HG03439 (cell line): ENCODE data around the gene UBAC2.

Experiments used
- ATAC-seq: cut with Tn5 transposase; IDR thresholded peaks from one replicate; pipeline ENCODE4 v1.9.1; 2021; ENCODE audit warnings: mild to moderate bottlenecking, moderate library complexity; ENCODE audit not compliant: unreplicated experiment

The UBAC2 gene

GRCh38 chr13:99289674-99290337 lies 89.2 kb downstream of the UBAC2 start:
- no peak for ATAC-seq

DNA sequence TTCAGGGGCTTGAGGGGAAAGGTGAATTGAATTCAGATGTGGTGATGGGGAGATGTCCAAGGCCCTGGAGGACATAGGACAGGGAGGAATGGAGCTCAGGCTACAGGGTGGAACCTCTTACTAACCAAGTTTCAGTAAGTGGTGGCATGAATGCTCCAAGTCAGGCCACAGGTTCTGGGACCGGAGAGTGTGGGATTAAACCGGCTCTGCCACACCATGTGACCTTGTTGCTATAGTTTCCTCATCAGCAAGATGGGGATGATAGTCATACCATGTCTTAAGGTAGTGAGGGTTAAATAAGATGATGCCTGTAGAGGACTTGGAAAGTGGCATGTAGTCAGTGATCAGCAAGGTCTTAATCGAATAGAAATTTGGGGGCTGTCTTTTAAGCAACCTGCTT lies 90.2 kb downstream of the UBAC2 start:
- no peak for ATAC-seq

DNA sequence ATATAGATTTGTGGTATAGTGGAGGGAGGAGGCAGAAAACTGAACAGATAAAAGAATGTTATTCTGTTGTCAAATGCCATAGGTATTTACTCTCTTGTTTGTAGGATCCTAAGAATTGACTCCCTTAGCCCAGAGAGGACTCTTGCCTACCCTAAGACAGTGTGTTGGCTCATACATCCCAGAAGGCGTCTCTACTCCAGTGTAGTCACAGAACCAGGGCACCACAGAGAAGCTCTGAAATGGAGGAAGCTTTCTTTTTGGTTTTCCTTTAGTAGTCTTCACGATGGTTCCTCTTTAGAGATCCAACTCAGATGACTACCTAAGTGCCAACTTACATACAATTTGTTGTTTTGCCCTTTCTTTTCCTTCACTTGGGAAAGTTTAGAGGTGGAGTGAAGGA lies 92.5 kb downstream of the UBAC2 start:
- ATAC-seq: no peak

DNA sequence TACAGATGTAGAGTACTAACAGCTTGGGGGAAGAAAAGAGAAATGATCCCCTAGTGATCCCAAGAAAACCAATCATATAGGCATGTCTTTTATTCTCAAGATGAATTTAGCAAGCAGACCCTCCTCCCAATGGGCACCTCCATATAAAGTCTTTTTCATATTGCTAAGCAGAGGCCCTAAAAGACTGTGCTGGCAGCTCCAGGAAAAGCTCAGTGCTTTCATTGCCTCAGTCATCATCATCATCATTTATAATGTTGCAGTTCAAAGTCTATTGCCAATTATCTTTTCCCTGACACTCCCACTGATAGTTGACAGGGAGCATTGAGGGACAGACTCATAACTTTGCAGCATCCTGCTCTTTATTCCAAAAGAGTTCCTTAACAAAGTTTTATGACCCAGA lies 93.5 kb downstream of the UBAC2 start:
- no peak for ATAC-seq

DNA sequence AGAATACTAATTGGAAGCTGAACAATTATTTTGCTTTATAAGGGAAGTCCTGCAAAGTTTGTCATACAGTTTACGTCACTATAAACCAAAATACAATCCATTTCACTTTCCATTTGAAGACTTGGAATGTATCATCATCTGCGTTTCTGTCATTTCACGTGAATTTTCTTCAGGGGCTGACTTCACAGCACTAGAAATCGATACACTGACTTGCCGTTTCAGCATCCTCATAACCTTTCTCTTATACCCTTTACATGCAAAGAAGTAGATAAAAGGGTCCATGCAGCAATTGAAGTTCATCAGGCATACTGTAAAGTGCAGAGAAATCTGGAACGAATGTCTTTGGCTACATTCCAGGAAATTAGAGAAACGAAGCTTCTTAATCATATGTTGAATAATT lies 94.3 kb downstream of the UBAC2 start:
- ATAC-seq: no peak

- ATAC-seq: no peak
Measured at GRCh38 chr13:99295488-99296252, 95.0 kb downstream of the UBAC2 start.

- ATAC-seq: peak; percentile 47
Measured at GRCh38 chr13:99296398-99296797, 95.7 kb downstream of the UBAC2 start.

DNA sequence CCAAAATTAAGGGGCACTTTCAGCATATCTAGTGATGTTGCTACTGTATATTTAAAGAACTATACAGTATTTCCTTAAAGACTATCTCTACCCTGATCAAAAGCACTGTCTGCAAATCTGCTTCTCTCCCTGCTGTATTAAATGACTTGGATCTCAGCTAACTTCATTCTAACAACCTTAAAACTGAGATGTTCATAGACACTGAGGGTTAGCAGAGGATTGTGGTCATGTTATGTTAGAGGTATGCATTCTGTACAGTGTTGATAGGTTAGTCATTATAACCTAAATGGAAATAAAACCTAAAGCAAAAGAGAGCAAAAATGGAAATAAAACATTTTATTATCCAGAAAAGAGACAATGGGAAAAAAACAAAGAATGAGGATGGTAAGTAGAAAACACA lies 96.7 kb downstream of the UBAC2 start:
- no peak for ATAC-seq

DNA sequence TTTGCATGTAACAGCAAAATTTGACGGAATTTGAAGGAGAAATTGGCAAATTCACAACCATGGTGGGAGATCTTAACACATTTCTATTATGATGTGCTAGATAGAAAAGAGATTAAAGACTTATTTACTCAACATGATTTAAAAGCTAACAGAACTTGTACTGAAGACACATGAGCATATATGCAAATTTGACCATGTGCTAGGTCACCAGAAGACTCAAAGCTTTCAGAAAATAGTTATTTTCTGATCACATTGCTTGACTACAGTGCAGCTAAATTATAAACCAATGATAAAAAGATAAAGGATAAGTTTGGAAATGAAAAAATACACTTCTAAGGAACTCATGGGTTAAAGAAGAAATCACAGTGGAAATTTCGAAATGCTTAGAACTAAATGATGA lies 97.4 kb downstream of the UBAC2 start:
- ATAC-seq: no peak

GRCh38 chr13:99299256-99299919 lies 98.7 kb downstream of the UBAC2 start:
- ATAC-seq: no peak

- ATAC-seq: no peak
Measured at GRCh38 chr13:99299920-99300341, 99.3 kb downstream of the UBAC2 start.

DNA sequence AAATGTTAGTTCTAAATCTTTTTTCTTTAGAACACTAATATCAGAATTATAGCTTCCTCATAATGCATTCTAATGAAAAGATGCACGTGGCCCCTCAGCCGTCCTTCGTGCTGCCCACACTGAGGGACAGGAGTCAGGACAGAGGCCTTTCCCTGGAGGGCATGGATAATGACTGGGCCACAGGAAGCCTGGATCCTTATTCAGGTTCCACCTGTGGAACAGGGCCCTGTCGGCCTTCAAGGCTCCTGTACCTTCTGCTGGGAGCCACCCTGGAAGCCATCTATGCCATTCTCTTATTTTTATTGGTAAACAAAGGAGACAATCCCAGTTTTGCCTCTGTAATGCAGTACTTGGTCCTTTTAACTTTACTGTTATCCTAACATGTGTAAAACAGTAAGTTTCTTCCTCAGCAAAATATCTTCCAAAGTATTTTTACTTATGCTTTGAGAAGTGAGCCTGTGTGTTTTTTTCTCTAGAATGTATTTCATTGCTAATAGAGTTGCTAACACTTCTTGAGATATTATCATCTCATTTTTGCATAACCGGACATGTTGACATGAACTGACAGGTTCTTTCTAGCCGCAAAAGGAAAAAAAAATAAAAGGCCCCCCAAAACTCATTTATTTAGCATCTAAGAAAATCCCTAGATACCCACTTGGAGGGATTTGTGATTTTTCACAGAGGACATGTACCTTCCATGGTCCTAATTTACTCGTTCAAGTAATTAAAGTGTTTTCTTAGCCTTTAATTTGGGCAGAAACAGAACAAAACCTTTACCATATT lies 100.6 kb downstream of the UBAC2 start:
- ATAC-seq: no peak

DNA sequence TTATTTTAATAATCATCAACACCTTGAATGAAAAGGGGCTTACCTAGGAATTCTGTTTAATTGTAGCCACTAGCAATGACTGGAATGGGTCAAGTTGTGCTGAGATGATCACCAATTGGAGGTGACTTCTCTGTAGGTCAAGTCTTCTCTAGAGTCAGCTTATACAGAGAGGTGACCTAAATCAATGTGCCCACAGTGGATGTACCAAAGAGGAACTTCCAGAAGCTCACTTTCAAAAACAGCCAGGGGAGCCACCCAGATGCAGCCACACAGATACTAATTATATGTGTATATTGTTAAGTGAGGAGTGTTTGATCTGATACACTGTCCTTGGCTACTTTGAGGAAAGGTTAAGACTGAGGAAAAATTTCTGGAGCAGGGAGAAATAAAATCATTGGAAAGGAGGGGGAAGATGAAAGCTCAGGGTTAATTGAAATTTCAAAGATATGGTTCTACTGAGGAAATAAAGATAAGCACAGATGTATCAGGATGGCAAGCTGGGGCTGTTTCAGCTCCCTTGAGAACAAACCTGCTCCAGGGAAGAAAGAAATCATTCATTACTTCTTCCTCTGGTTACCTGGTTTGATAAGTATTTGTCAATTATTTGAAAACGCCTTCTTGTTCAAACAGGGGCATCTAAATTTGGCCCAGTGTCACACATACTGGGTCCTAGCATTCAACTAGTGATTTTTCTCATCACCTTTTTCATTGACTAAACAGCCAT lies 101.4 kb downstream of the UBAC2 start:
- no peak for ATAC-seq

DNA sequence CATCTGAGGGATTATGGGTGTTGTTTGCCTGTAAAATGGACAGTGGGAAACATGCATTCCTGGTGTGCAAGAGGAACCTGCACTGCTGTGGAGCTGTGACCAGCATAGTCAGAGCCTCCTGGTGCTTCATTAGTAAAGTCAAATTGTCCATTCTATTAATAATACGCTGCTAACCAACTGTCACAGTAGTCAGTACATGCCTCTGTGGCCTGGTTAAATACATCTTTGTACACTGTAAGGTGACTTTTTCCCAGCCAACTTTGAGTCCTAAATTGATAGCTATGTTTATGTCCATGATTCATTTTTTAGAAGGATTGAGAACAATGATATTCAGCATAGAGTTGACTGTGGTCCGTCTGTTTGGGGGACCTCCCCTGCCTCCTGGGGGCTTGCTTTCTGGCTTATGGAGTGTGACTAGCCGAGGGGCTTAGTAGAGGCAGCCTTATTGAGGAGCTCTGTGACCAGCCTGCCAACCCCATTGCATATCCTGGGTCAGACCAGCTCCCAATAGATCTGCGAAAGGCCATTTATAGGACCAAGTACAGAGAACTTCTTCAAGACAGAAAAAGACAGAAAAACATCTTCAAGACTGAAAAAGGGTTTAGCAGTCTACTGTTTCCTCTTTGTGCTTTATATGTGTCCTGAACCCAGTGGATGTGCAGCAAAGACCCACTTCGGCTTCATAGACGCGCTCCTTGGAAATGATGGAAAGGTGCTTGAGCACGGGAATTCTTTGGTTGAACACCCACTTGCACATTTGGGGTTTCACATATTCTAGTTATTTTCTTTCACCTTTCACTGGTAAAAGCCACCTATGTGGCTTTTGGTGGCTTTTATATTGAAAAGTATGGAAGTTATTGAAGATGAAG lies 102.2 kb downstream of the UBAC2 start:
- no peak for ATAC-seq

DNA sequence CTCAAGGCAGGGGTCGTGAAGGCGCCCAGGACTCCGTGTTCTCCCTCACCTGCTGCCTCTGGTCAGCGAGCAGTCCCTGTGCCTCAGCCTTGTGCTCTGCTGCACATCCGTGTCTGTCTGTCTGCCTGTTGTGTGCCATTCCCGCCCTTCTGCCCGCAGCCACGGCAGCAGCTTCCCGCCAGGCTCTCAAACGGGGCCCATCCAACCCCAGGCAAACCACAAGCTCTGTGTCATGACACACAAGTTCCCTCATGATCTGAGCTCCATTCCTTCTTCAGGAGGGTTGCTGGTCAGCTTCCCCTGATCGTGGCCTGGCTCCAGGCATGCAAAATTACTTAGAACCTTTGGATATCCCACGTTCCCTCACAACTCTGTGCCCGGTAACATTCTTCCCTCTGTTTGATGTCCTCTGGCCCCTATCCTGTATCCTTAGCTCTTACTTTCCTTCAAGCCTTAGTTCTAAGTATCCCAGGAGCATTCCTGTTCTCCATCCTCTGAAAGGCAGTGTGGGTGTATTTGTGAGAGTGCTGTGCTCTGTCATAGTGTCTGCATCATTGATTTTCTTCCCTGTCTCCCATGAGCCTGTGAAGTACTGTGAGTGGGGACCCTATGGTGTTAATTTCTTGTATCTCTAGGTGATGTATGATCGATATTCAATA lies 103.3 kb downstream of the UBAC2 start:
- ATAC-seq: no peak

GRCh38 chr13:99304541-99304940 lies 103.9 kb downstream of the UBAC2 start:
- no peak for ATAC-seq

- no peak for ATAC-seq
Measured at GRCh38 chr13:99305158-99305557, 104.5 kb downstream of the UBAC2 start.

GRCh38 chr13:99305566-99305965 lies 104.9 kb downstream of the UBAC2 start:
- ATAC-seq: no peak

DNA sequence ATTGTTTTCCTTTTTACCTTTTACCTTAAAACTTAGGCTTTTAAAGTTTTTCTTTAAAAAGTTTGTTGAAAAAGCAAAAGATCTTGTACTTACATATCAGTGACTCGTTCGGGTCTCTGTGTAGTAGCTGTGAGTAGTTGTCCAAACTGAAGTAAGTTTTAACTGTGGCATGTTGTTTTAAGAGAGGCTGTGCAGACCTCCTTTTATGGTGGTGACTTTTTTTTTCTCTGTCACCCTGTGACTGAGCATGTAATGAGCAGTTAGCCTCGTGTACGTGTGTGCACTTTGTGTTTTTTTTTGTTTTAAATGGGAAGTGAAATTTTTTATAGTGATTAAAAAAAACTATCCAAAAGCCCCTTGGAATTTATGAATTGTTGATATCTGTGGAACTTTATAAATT lies 106.6 kb downstream of the UBAC2 start, which contains the start of gene GPR183:
Gene GPR183, minus strand, starts transcription at position 153 of the 400 bp plus-strand sequence. CDS start 11,254 bp downstream, outside the sequence.
- ATAC-seq: peak; percentile 44
